Right lobe of liver (tissue), 6 donors: Measurements from ENCODE around the gene DNASE2. TPM values are rescaled to one million over a fixed set of nuclear protein-coding genes. Genes with fewer than 3 reads are reported as not detected.

Experiments used
- ATAC-seq, 4 donors: fragments of 200-7000 bp; cut with Tn5 transposase; one replicate each; pipeline ENCODE4 v1.9.1; 2020; ENCODE audit warnings: mild to moderate bottlenecking in 4 of 4, moderate library complexity in 4 of 4
- DNase-seq, 3 donors: peaks; one replicate each; pipeline ENCODE4 v3.0.0-alpha.2; 2020
- H3K27ac ChIP-seq, 3 donors: fragments of 200-600 bp; one replicate each; pipeline ENCODE4 v1.8.0; 2022
- H3K27me3 ChIP-seq, 2 donors: fragments of 200-600 bp; one replicate each; pipeline ENCODE4 v1.8.0; 2022
- H3K36me3 ChIP-seq, 4 donors: fragments of 200-600 bp; sonication (generic) in 1 of 4; one replicate each; pipeline versions ENCODE4 v1.5.1 to v1.8.0; 2017 to 2022; ENCODE audit warnings: control low read depth in 1 of 4
- H3K4me1 ChIP-seq, 4 donors: fragments of 200-600 bp; sonication (generic) in 1 of 4; one replicate each; pipeline versions ENCODE4 v1.5.1 to v1.8.0; 2017 to 2022; ENCODE audit warnings: control low read depth in 1 of 4
- H3K4me3 ChIP-seq, 3 donors: fragments of 200-600 bp; one replicate each; pipeline ENCODE4 v1.8.0; 2022
- H3K9me3 ChIP-seq, 4 donors: fragments of 200-600 bp; sonication (generic) in 1 of 4; one replicate each; pipeline versions ENCODE4 v1.5.1 to v1.8.0; 2017 to 2022; ENCODE audit warnings: control low read depth in 1 of 4
- POLR2A ChIP-seq: fragments of 450-650 bp; IDR thresholded peaks from one replicate; pipeline ENCODE4 v1.6.1; 2017; ENCODE audit warnings: antibody characterized with exemption, mild to moderate bottlenecking
- WGBS: methylation state at CpG from one replicate; pipeline ENCODE4 v1.1.6; 2018; ENCODE audit warnings: low coverage, low lambda C conversion rate; ENCODE audit not compliant: insufficient coverage; ENCODE audit errors: missing lambda C conversion rate; 5-methylcytosine and 5-hydroxymethylcytosine counted together
- intact Hi-C, 2 donors: fragments of 100-400 bp; cut with DNase I; formaldehyde crosslinking; loops; one replicate each; pipeline versions ENCODE4 v1.11.2 to v1.14.1; 2022
- total RNA-seq, 6 experiments: library from RNA; depleted of rRNA in 2 of 6; stranded (reverse); fragments of >200 nt in 2 of 6; fragmentation: NEBNext Ultra II Directional in 3 of 6; extraction: Animal tissue kit (Norgen Biotek cat#: 25700) in 3 of 6; gene quantifications; one replicate each; pipeline versions ENCODE4 v1.1.0 to v1.2.4, GENCODE V29; 2016 to 2023
- TF ChIP-seq, protein P1 (sequence below), 4 donors: fragments of 200-600 bp in 3 of 4; fragments of 450-650 bp in 1 of 4; IDR thresholded peaks; one replicate each; pipeline versions ENCODE4 v1.5.1 to v1.8.0; 2016 to 2022; ENCODE audit warnings: antibody characterized with exemption in 4 of 4, mild to moderate bottlenecking in 2 of 4
- donor health status: DM: no; HTN: yes; CAD: no.
- donor health status: DM: no; HTN: no; CAD: no.
- donor health status: DM: no; HTN: no; CAD: no.
- donor health status: DM: no; HTN: yes; CAD: no.
- donor health status: DM: no; HTN: yes; CAD: no.

The DNASE2 gene
- total RNA-seq, 6 experiments from 2014 or later: 18.2 to 36.3 (median 26.8) TPM

DNA sequence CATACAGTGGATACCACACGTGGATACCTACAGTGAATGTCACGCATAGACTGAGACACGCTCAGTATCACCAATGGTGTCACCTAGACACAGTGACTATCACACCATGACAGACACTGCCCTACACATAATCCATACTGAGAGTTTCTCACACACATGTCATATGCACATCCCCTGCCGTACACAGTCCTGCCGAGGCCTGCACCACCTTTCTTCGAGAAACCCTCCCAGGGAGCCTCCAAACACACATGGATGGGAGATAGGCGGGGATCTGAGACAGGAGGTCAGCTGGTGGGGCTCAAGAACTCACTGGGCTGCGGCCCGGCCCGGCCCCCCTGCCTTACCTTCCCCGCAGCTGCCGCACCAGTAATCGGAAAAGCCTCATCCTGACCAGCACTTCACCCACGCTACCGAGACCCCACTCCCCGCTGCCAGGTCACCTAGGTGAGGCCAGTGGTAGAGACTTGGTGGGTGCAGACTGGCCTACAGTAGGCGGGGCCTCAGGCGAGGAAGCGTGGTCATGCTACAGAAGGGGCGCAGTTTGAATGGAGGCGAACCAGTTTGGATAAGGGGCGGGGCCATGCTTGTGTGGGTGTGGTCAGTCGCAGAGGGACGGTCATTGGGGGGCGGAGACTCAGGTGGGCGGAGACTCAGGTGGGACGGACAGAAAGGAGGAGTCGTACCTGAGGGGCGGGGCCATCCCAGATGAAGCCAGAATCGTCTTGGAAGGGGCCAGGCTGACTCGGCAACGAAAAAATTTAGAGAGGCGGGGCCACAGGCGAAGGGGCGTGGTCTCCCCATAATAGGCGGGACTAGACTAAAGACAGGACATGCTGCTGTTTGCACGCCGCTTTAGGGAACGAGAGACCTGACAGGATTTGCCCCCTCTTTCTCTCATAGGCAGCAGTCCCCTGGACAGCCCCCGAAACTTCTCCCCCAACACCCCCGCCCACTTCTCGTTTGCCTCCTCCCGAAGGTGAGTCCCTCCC lies 40.9 kb downstream of the DNASE2 start:
- peak in 1 of 3 donors; percentile 60 for DNase-seq
- no peaks in the 10 kb centered on the region for H3K4me1 ChIP-seq
- no peaks in the 10 kb centered on the region for H3K9me3 ChIP-seq
- intact Hi-C loops: loop anchor here (10.0 kb wide), 2 partner anchors 76 to 276 kb away; no protein-coding TSS in a partner anchor
- TF ChIP-seq, protein P1, sequence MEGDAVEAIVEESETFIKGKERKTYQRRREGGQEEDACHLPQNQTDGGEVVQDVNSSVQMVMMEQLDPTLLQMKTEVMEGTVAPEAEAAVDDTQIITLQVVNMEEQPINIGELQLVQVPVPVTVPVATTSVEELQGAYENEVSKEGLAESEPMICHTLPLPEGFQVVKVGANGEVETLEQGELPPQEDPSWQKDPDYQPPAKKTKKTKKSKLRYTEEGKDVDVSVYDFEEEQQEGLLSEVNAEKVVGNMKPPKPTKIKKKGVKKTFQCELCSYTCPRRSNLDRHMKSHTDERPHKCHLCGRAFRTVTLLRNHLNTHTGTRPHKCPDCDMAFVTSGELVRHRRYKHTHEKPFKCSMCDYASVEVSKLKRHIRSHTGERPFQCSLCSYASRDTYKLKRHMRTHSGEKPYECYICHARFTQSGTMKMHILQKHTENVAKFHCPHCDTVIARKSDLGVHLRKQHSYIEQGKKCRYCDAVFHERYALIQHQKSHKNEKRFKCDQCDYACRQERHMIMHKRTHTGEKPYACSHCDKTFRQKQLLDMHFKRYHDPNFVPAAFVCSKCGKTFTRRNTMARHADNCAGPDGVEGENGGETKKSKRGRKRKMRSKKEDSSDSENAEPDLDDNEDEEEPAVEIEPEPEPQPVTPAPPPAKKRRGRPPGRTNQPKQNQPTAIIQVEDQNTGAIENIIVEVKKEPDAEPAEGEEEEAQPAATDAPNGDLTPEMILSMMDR (IDR thresholded peaks at IDR 0.05): no peak
- no peak for TF ChIP-seq POLR2A
- peaks cover 0 to 22% of the 10 kb centered on the region in 2 donors for H3K27me3 ChIP-seq
- no peaks in the 10 kb centered on the region for H3K36me3 ChIP-seq
- WGBS: 23% methylated on average over 32 of the region's 43 CpGs
- H3K27ac ChIP-seq: no peak overlapping the region
- peak; percentile 25 to 66 (median 59) for ATAC-seq
- H3K4me3 ChIP-seq: no peak overlapping the region

DNA sequence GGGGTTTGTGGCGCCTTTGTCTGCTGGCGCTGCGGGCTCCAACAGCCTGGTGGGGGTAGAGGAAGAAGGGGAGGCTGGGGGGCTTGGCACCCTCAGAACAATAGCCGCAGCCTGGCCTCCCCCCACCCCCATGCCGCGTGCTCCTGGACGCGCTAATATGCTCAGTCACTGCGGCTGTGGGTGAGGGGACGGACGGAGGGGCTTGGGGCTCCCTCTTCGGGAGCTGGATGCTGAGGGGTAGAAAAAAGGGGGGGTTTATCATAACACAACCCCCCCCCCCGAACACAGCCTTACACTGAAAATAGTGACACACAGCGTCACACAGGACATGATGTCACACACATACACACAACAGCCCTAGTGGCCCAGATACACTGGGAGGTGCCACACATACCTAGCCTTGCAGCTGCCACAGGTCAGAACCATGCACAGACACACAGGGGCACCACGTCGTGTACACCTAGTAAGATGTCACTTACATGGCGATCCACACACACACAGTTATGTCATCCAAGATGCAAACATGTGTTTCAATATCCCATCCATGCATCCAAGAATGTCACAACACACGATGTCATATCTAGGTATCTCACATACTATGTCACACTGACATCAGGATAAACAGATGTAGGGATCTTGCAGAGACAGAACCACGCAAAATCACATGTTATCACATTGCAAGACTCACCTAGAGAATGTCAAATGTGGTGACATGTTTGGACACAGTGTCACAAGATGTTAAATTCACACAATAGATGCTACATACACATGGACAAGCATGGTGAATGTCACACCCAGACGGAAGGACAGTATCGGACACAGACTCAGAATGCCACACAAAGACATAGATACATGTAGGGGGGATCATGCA lies 42.1 kb downstream of the DNASE2 start:
- intact Hi-C loops: no loop called here
- 27% methylated on average over 11 of the region's 21 CpGs for WGBS
- H3K27ac ChIP-seq: no peak overlapping the region
- H3K4me3 ChIP-seq: no peak overlapping the region
- no peaks in the 10 kb centered on the region for H3K4me1 ChIP-seq
- no peaks in the 10 kb centered on the region for H3K36me3 ChIP-seq
- peaks cover 0 to 28% of the 10 kb centered on the region in 2 donors for H3K27me3 ChIP-seq
- ATAC-seq (no peak), DNase-seq (no peak)
- no peaks in the 10 kb centered on the region for H3K9me3 ChIP-seq
- TF ChIP-seq, protein P1 (IDR thresholded peaks at IDR 0.05): no peak
- TF ChIP-seq POLR2A: no peak

DNA sequence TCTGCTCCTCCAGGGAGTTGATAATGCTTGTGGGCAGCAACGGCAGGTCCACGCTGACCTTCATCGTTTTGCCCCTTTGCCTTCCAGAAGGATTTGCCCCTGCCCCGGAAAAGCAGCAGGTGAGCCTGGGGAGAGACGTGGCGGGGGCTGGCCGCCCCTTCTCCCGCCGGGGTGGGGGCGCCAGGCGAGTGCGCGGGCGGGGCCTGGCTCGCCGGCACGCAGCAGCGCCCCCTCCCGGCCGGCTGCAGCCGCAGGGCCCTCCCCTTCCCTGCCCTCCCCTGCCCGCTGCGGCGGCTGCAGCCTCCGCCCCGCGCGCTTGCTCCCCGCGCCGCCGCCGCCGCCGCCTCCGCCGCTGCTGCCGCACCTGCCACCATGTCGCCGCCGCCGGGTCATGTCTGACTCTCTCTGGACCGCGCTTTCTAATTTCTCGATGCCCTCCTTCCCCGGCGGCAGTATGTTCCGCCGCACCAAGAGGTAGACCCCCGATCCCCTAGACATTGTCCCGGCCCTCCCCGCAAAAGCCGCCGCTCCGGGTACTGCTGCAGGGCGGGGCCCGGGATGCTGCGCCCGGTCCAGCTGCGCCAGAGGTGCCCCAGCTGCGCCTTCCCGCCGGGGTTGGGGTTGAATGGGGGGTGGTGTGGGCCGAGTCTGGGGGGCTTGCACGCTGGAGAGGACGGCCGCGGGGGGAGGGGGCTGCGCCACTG lies 42.9 kb downstream of the DNASE2 start, which contains the start of gene MAST1:
TSS of gene MAST1 (plus strand) at position 334 of the 704 bp plus-strand sequence. CDS start at position 392, 58 bp downstream.
- WGBS: under 1% methylated on average over 26 of the region's 69 CpGs
- peak; percentile 50 to 71 (median 56) for ATAC-seq
- Histone ChIP-seq H3K4me3 (no peak within 1 kb of the TSS), H3K9me3 (no peaks in the 10 kb centered on the region), H3K4me1 (peaks cover 0 to 2% (median 0%) of the 10 kb centered on the region in 4 donors), H3K27me3 (peaks cover 0 to 32% of the 10 kb centered on the region in 2 donors), H3K36me3 (no peaks in the 10 kb centered on the region), H3K27ac (no peak within 1 kb of the TSS)
- no peak for TF ChIP-seq POLR2A
- TF ChIP-seq, protein P1 (IDR thresholded peaks at IDR 0.05): peak; percentile 32 to 60 (median 36)
- DNase-seq: no peak
- intact Hi-C loops: no loop called here

DNA sequence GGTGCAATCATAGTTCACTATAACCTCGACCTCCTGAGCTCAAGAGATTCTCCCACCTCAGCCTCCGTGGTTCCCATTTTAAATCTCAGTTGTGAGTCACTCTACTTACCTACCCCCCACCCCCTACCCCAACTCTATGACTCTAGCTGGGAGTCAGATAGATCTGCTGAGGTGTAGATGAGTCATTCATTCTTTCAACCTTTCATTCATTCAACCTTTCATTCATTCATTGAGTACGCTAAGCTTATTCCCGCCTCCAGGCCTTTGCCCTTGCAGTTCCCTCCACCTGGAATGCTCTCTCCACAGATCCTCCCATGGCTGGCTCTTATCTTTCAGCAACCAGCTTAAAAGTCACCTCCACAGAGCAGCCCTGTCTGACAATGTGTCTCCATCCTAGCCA lies 44.0 kb downstream of the DNASE2 start:
- Histone ChIP-seq H3K27me3 (peaks cover 0 to 40% of the 10 kb centered on the region in 2 donors), H3K36me3 (no peaks in the 10 kb centered on the region), H3K4me1 (peaks cover 0 to 3% (median 0%) of the 10 kb centered on the region in 4 donors), H3K9me3 (no peaks in the 10 kb centered on the region), H3K4me3 (no peak overlapping the region), H3K27ac (no peak overlapping the region)
- TF ChIP-seq, protein P1 (IDR thresholded peaks at IDR 0.05): no peak
- DNase-seq (no peak), ATAC-seq (no peak)
- intact Hi-C loops: no loop called here
- 49% methylated on average over 4 of the region's 4 CpGs for WGBS
